ENCODE data around the gene SRBD1.

GRCh38 chr2:45606796-45607195 lies 4.3 kb downstream of the SRBD1 start:
- TF ChIP-seq CTCF (IDR thresholded peaks at IDR 0.05): no peak
- TF ChIP-seq POLR2A (IDR thresholded peaks at IDR 0.05): no peak
